Measurements from ENCODE around the gene KCNN2. TPM values are rescaled to one million over a fixed set of nuclear protein-coding genes. Genes with fewer than 3 reads are reported as not detected.

Gene KCNN2
- total RNA-seq, 3 donors from 2014 or later (not counting 1 experiment from before 2014, with no cell fraction given) = not detected

DNA sequence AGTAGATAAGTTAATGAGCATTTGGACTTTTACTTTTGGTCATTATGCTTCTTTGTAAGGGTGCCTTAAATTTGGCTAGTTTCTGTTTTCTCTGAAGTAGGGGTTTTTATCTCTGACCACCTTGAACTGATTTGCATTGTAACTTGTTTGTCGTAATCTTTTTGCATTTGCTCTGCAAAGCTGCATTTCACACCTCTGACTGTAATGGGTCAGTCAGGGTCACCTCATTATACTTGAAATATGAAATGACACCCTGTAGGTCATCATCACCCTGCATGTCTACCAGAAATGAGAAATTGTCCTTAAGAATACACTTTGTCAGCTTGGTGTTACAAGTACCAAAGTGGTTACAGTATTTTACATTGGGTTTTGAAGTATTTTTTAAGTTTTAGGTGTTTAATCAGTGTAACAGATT, 74.0 kb downstream of the KCNN2 start:
- DNase-seq (no peak), ATAC-seq (no peak)
- Histone ChIP-seq H3K9me3 (ENCODE audit: control insufficient read depth, insufficient read depth, low read length) (no peaks in the 10 kb centered on the region), H3K4me1 (ENCODE audit: control insufficient read depth, insufficient read depth, low read length) (no peaks in the 10 kb centered on the region), H3K4me3 (ENCODE audit: low read length) (no peak overlapping the region), H3K27ac (ENCODE audit: low read length) (no peak overlapping the region), H3K27me3 (ENCODE audit: control insufficient read depth, insufficient read depth, low read length) (no peaks in the 10 kb centered on the region), H3K36me3 (ENCODE audit: control insufficient read depth, insufficient read depth, low read length) (no peaks in the 10 kb centered on the region)
- Mint-ChIP-seq H3K4me1 (no peaks in the 10 kb centered on the region), H3K9me3 (peaks cover 2 to 3% of the 10 kb centered on the region in 2 donors), H3K27ac (no peak overlapping the region), H3K4me3 (no peak overlapping the region), H3K27me3 (ENCODE audit: low read depth in 2 of 2) (no peaks in the 10 kb centered on the region), H3K36me3 (no peaks in the 10 kb centered on the region)
- WGBS (ENCODE audit: insufficient coverage) = 93% methylated on average over 1 of the region's 1 CpG
- intact Hi-C loops (cut with micrococcal nuclease) = no loop called here
- TF ChIP-seq, protein P1, sequence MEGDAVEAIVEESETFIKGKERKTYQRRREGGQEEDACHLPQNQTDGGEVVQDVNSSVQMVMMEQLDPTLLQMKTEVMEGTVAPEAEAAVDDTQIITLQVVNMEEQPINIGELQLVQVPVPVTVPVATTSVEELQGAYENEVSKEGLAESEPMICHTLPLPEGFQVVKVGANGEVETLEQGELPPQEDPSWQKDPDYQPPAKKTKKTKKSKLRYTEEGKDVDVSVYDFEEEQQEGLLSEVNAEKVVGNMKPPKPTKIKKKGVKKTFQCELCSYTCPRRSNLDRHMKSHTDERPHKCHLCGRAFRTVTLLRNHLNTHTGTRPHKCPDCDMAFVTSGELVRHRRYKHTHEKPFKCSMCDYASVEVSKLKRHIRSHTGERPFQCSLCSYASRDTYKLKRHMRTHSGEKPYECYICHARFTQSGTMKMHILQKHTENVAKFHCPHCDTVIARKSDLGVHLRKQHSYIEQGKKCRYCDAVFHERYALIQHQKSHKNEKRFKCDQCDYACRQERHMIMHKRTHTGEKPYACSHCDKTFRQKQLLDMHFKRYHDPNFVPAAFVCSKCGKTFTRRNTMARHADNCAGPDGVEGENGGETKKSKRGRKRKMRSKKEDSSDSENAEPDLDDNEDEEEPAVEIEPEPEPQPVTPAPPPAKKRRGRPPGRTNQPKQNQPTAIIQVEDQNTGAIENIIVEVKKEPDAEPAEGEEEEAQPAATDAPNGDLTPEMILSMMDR (IDR thresholded peaks at IDR 0.05) = no peak

DNA sequence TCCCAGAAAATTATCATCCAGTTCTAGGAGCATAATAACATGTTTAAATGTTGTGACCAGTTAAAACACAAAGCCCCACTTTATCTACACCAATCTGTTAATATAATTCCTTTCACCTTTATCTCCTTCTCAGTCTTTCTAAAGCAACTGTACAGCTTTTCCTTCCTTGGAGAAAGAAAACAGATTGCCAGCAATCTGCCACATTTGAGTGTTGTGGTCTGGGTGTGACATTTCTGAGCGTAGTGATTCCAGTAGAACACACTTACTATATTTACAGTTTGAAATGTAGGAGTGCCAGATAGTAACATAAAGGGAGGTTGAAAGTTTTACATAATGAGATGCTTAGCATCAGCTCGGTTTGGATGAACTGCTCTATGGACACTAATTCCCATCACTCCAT, 76.1 kb downstream of the KCNN2 start:
- H3K9me3 ChIP-seq (ENCODE audit: control insufficient read depth, insufficient read depth, low read length) = no peaks in the 10 kb centered on the region
- H3K27me3 ChIP-seq (ENCODE audit: control insufficient read depth, insufficient read depth, low read length) = no peaks in the 10 kb centered on the region
- Mint-ChIP-seq H3K4me3 (no peak overlapping the region), H3K27me3 (ENCODE audit: low read depth in 2 of 2) (peaks cover 0 to 3% of the 10 kb centered on the region in 2 donors), H3K9me3 (peaks cover 0 to 6% of the 10 kb centered on the region in 2 donors), H3K36me3 (no peaks in the 10 kb centered on the region), H3K27ac (no peak overlapping the region), H3K4me1 (no peaks in the 10 kb centered on the region)
- no peak overlapping the region for H3K4me3 ChIP-seq (ENCODE audit: low read length)
- H3K36me3 ChIP-seq (ENCODE audit: control insufficient read depth, insufficient read depth, low read length) = no peaks in the 10 kb centered on the region
- no peak overlapping the region for H3K27ac ChIP-seq (ENCODE audit: low read length)
- TF ChIP-seq, protein P1 (IDR thresholded peaks at IDR 0.05) = no peak
- no peak for DNase-seq
- intact Hi-C loops (cut with micrococcal nuclease) = no loop called here
- 100% methylated on average over 1 of the region's 2 CpGs for WGBS (ENCODE audit: insufficient coverage)
- no peak for ATAC-seq
- no peaks in the 10 kb centered on the region for H3K4me1 ChIP-seq (ENCODE audit: control insufficient read depth, insufficient read depth, low read length)

DNA sequence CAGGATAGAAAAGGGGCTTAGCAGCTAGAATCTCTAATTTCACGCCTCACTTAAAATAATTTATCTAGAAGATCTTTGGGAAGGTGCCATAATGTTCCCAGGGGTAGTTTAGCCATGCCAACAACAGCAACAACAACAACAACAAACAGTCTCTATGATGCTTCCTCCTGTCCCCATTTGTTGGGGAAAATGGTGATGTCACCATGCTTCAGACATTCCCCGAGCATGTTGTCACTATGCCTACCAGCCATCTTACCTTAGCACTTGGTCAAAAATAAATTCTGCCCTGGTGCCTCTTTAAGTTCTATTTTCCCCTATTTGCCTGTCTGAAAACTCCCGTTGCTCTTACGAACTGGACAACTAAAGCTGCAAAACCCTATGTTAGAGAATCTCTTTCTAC, 76.6 kb downstream of the KCNN2 start:
- TF ChIP-seq, protein P1 (IDR thresholded peaks at IDR 0.05) = no peak
- Mint-ChIP-seq H3K9me3 (peaks cover 0 to 6% of the 10 kb centered on the region in 2 donors), H3K27ac (no peak overlapping the region), H3K27me3 (ENCODE audit: low read depth in 2 of 2) (peaks cover 0 to 3% of the 10 kb centered on the region in 2 donors), H3K36me3 (no peaks in the 10 kb centered on the region), H3K4me3 (no peak overlapping the region), H3K4me1 (no peaks in the 10 kb centered on the region)
- no peak overlapping the region for H3K27ac ChIP-seq (ENCODE audit: low read length)
- no peaks in the 10 kb centered on the region for H3K27me3 ChIP-seq (ENCODE audit: control insufficient read depth, insufficient read depth, low read length)
- intact Hi-C loops (cut with micrococcal nuclease) = no loop called here
- no peak for ATAC-seq
- no peak for DNase-seq
- WGBS (ENCODE audit: insufficient coverage) = 63% methylated on average over 3 of the region's 4 CpGs
- no peak overlapping the region for H3K4me3 ChIP-seq (ENCODE audit: low read length)
- H3K36me3 ChIP-seq (ENCODE audit: control insufficient read depth, insufficient read depth, low read length) = no peaks in the 10 kb centered on the region
- H3K4me1 ChIP-seq (ENCODE audit: control insufficient read depth, insufficient read depth, low read length) = no peaks in the 10 kb centered on the region
- no peaks in the 10 kb centered on the region for H3K9me3 ChIP-seq (ENCODE audit: control insufficient read depth, insufficient read depth, low read length)

DNA sequence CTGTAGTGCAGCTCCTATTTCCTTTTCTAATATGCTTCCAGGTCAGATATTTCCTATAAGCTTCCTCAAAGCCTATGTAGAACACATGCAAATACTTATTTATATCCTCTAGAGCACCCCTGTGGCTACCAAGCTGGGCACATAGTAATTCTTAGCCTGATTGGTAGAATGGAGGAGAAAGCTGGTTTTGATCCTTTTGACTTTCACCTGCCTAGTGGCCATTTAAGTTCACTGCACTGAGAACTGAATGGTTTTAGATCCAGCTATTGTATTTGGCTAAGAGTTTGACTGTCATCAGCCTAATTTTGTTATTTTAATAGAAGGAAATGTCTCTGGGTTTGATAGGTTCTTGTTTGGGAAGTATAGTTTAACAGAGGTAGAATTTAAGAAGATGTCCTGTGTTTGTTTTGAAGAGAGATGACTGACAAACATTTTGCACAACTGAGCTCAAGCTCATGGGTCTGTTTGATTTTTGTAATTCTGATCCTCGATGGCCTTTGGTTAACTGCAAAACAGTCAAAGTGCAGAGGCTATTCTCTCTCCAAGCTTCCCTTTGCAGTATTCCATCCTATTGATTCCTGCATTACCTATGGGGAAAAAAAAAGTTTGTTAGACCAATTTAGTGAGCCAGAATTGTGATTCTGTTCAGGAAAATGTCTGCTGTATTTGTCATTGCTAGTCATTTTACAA, 85.4 kb downstream of the KCNN2 start:
- Mint-ChIP-seq H3K27ac (no peak overlapping the region), H3K9me3 (peaks cover 0 to 3% of the 10 kb centered on the region in 2 donors), H3K36me3 (no peaks in the 10 kb centered on the region), H3K4me3 (no peak overlapping the region), H3K4me1 (no peaks in the 10 kb centered on the region), H3K27me3 (ENCODE audit: low read depth in 2 of 2) (peaks cover 0 to 3% of the 10 kb centered on the region in 2 donors)
- no peak for ATAC-seq
- Histone ChIP-seq H3K4me3 (ENCODE audit: low read length) (no peak overlapping the region), H3K36me3 (ENCODE audit: control insufficient read depth, insufficient read depth, low read length) (no peaks in the 10 kb centered on the region), H3K27me3 (ENCODE audit: control insufficient read depth, insufficient read depth, low read length) (no peaks in the 10 kb centered on the region), H3K9me3 (ENCODE audit: control insufficient read depth, insufficient read depth, low read length) (no peaks in the 10 kb centered on the region), H3K27ac (ENCODE audit: low read length) (no peak overlapping the region), H3K4me1 (ENCODE audit: control insufficient read depth, insufficient read depth, low read length) (no peaks in the 10 kb centered on the region)
- WGBS (ENCODE audit: insufficient coverage) = 78% methylated on average over 1 of the region's 1 CpG
- TF ChIP-seq, protein P1 (IDR thresholded peaks at IDR 0.05) = no peak
- DNase-seq = no peak
- intact Hi-C loops (cut with micrococcal nuclease) = no loop called here

All from natural killer cell (primary cell).